Fibroblast of gingiva (primary cell): ENCODE data around the gene HARBI1.

ENCODE experiments used
- DNase-seq: peaks from one replicate; pipeline ENCODE4 v3.0.0-alpha.2; 2011; ENCODE audit warnings: low read depth

The HARBI1 gene

DNA sequence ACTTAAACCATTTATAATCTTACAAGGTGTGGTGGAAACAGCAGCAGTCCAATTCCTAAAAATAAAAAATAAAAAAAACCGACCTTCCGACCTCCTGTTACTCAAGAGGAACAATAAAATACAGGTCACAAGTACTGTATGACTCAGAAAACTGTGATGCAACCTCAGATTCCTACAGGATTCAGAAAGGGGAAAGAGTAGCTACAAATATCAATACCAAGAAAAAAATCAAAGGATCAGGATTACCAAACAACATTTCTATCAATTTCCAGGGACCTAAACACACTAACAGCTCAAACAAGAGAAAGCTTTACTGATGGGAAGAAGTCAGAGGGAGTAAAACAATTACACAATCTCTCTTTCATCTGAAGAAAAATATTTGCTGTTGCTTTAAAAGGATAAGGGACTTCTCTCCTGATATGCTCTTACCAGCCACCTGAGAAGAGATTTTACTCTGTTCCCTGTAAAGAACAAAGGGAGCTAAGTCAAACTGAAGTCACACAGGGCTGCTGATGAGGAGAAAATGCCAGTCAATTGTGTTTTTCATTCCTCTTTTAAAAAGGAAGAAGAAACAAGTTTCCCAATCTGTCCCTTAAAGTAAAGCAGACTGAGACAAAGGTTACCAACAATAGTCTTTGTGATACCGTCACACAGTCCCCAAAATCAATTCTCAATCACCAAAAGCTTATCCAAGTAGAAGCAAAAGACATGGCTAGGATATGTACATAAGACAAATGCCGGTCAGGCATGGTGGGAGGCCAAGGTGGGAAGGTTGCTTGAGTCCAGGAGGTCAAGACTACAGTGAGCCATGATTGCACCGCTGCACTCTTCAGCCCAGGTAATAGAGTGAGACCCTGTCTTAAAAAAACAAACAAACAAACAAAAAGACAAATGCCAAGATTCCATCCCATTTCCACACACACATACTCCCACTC lies 62.5 kb downstream of the HARBI1 start:
- peak; percentile 63 for DNase-seq

DNA sequence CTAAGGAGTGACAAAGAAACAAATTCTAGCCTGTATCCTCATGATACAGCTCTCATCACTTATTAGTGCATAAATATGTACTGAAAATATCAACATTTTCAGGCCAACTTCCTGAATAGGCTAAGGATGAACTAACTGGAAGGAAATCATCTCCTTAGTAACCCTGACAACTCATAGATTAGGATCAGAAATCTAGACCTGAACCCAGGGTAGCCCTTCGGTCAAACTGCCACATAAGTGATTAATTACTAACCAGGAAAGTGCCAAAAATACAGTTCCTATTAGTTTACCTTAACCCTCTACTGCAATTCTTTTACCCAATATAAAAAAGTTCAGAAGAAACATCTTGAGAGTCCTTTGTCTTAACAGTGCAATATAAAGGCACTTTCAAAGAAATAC lies 63.2 kb downstream of the HARBI1 start:
- DNase-seq: no peak
